Measurements from ENCODE around the gene TUBA8.

The TUBA8 gene

DNA sequence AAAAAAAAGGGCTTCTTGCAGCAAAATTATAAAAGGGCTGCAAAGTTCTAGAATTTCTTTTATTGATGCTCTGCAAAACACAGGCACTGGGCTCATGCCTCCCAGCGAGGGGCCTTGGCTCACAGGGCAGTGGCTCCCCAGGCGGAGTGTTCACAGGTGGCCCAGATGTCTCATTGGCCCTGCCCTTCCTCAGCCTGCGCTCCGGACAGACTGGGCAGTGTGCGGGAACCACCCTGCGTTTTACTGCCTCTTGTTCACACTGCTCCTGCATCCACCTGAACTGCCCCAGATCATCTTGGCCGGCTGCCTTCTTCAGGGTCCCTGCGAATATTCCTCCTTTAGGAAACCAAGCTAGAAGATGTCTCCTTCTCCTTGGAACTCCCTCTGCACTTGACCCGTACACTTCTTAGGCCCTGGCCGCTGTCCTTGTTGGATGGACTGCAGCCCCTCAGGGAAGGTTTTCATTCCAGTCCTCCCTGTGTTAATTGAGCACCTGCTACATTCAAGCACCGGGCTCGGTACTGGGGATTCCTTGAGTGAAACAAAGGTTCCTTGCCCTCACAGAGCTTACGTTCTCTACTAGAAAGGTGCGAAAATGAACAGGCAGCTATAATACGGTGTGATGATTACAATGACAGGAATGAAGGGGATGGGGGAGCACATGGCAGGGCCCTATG is 4.5 kb downstream of the TUBA8 start:
- H3K4me3 ChIP-seq (ENCODE audit: low read depth, low read length): no peak overlapping the region
- no peak for DNase-seq (ENCODE audit: low read depth)
- no peak for TF ChIP-seq CTCF (IDR thresholded peaks at IDR 0.05; ENCODE audit: low read depth, low read length, missing control alignments)

GRCh38 chr22:18115906-18116371 is 5.3 kb downstream of the TUBA8 start:
- DNase-seq (ENCODE audit: low read depth): no peak
- TF ChIP-seq CTCF (IDR thresholded peaks at IDR 0.05; ENCODE audit: low read depth, low read length, missing control alignments): no peak
- H3K4me3 ChIP-seq (ENCODE audit: low read depth, low read length): no peak overlapping the region

- TF ChIP-seq CTCF (IDR thresholded peaks at IDR 0.05; ENCODE audit: low read depth, low read length, missing control alignments): no peak
- H3K4me3 ChIP-seq (ENCODE audit: low read depth, low read length): no peak overlapping the region
- no peak for DNase-seq (ENCODE audit: low read depth)
Measured at GRCh38 chr22:18116634-18117033, 6.0 kb downstream of the TUBA8 start.

- H3K4me3 ChIP-seq (ENCODE audit: low read depth, low read length): no peak overlapping the region
- no peak for TF ChIP-seq CTCF (IDR thresholded peaks at IDR 0.05; ENCODE audit: low read depth, low read length, missing control alignments)
- DNase-seq (ENCODE audit: low read depth): no peak
Measured at GRCh38 chr22:18118345-18118915, 7.8 kb downstream of the TUBA8 start.

GRCh38 chr22:18119409-18120110 is 9.0 kb downstream of the TUBA8 start:
- no peak overlapping the region for H3K4me3 ChIP-seq (ENCODE audit: low read depth, low read length)
- no peak for TF ChIP-seq CTCF (IDR thresholded peaks at IDR 0.05; ENCODE audit: low read depth, low read length, missing control alignments)
- DNase-seq (ENCODE audit: low read depth): no peak

GRCh38 chr22:18120857-18121256 is 10.2 kb downstream of the TUBA8 start:
- DNase-seq (ENCODE audit: low read depth): no peak
- H3K4me3 ChIP-seq (ENCODE audit: low read depth, low read length): no peak overlapping the region
- no peak for TF ChIP-seq CTCF (IDR thresholded peaks at IDR 0.05; ENCODE audit: low read depth, low read length, missing control alignments)

Data from GM12864 (cell line).